HTERT RPE-1 (cell line): ENCODE data around the gene CAPZB.

Source experiments
- in situ Hi-C: fragments of 300-500 bp; cut with MboI; formaldehyde crosslinking; loops from 4 replicates; pipeline ENCODE4 v1.14.3; 2020; ENCODE audit warnings: low sequenced_read_pairs

Gene CAPZB

GRCh38 chr1:19354531-19354981, 130.8 kb downstream of the CAPZB start:
- in situ Hi-C loops = no loop called here

DNA sequence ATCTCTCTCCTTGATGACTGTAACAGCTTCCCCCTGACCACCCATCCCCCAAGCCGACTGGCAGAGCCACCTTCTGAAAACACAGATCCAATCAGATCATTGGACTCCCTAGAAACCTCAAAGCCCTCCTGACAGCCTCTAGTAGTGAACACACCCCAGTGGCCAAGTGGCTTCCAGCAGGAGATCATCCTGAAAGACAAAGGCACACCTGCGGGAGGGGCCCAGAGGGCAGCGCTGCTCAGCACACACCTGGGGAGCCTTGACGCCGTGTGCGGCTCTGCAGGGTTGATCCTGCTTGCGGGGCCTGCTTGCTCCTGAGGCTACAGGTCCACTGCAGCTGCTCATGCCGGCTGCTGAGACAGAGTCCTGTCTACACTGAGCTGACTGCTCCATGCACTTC, 131.7 kb downstream of the CAPZB start:
- in situ Hi-C loops = no loop called here

DNA sequence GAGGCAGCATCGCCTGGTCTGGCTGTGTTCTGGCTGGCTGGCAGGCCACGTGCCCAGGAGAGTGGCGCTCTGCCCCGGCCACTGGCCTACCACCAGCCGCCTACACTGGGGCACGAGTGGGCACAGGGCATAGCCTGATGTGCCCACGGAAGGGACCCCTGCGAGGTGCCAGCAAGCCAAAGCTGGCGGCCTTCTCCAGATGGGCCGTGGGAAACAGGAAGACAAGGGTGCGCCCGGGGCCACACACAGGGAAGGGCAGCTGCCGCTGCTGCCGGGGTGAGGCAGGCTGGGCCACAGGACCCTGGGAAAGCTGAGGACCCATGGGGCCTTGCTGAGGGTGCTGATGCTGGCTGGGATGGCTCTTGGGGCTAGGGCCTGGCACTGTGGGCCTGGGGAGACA, 132.5 kb downstream of the CAPZB start:
- in situ Hi-C loops = no loop called here

- in situ Hi-C loops = no loop called here
Observed at GRCh38 chr1:19351873-19352272, 133.5 kb downstream of the CAPZB start.

GRCh38 chr1:19350566-19350965, 134.8 kb downstream of the CAPZB start:
- in situ Hi-C loops = no loop called here

DNA sequence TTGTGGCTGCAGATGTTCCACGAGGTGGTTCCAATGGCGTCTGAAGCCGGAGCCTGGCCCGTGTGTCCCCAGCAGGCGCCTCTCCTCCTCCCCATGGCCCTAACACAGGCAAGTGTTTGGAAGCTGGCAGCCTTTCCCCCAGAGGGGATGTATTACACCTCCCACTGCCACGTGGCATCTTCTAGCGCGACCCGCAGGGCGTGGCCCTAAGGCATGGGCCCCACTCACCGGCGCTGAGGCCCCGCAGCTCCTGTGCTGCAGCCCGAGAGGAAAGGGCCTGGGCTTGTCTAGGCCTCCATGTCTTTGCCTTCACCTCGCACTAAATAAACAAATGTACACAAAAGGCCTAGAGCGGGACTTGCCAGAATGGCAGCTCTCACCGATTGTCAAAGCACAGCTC, 135.3 kb downstream of the CAPZB start:
- in situ Hi-C loops = no loop called here

DNA sequence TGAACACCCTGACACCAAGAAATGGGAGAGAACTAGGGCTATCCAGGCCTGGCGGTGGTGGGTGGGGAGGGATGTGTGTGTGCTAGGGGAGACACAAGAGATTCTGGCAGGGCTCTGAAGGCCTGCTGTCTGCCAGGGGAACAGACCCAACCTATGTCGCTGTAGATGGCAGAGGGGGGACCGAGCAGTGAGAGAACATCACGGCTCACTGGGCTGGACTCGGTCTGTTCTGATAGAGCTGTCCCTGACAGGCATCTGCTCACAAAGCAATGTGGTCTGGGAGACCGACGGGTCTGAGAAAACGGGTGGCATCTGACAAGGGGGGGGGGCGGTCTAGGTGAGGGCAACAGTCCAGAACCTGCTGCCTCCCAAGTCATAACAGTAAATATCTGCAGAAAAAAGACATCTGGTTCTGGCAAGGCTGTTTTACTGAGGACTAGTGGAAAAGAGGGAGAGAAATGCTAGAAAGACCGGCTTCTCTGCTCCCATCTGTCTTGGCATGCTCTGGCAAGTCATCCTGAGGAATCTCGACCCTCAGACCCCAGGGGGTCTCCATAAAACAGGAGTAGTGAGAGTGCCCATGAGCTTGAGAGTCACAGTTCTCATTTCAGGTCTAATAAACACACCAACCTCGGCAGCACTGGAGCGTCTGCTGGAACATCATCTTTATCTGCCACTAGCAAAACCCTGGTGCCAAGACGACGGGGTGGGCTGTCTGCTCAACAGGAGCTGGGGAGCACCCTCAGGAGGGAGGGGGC, 136.7 kb downstream of the CAPZB start:
- in situ Hi-C loops = no loop called here

- in situ Hi-C loops = no loop called here
Observed at GRCh38 chr1:19347533-19348172, 137.7 kb downstream of the CAPZB start.

GRCh38 chr1:19346026-19346425, 139.3 kb downstream of the CAPZB start:
- in situ Hi-C loops = no loop called here

GRCh38 chr1:19345391-19345790, 139.9 kb downstream of the CAPZB start:
- in situ Hi-C loops = no loop called here

GRCh38 chr1:19344831-19345230, 140.5 kb downstream of the CAPZB start:
- in situ Hi-C loops = no loop called here

- in situ Hi-C loops = no loop called here
Observed at GRCh38 chr1:19344372-19344810, 140.9 kb downstream of the CAPZB start.

GRCh38 chr1:19343617-19344350, 141.6 kb downstream of the CAPZB start:
- in situ Hi-C loops = no loop called here

DNA sequence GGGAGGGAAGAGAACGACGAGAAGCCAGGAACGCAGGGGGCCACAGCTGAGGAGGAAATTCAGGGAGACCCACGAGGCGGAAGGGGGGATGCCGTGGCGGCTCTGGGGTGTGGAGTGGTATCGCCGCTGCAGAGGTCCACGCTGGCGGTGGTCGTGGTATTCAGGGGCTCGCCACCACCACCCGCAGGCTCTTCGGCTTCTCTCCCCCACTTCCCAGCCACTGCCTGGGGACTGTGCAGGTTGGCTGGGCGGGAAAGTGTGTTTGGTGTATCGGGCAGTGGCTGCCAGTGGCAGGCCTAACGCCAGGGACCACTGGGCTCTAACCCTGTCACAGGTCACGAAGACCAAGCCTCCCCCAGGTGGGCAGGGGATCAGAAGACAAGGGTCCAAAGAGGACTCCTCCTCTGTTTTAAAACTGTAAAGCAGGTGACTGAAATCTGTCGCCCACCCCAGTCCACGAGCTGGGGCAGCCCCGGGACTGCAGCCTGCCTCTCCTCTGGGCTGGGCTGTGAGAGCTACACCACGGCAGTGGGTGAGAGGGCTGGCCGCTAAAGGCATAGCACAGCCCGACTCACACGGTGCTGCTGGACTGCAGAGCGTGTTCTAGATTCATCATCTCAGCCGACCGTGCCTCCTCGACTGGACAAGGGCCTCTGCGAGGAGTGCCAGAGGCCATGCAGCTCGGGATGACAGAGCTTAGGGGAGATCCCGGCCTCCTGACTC, 142.3 kb downstream of the CAPZB start:
- in situ Hi-C loops = no loop called here

- in situ Hi-C loops = no loop called here
Observed at GRCh38 chr1:19342062-19342750, 143.1 kb downstream of the CAPZB start.

DNA sequence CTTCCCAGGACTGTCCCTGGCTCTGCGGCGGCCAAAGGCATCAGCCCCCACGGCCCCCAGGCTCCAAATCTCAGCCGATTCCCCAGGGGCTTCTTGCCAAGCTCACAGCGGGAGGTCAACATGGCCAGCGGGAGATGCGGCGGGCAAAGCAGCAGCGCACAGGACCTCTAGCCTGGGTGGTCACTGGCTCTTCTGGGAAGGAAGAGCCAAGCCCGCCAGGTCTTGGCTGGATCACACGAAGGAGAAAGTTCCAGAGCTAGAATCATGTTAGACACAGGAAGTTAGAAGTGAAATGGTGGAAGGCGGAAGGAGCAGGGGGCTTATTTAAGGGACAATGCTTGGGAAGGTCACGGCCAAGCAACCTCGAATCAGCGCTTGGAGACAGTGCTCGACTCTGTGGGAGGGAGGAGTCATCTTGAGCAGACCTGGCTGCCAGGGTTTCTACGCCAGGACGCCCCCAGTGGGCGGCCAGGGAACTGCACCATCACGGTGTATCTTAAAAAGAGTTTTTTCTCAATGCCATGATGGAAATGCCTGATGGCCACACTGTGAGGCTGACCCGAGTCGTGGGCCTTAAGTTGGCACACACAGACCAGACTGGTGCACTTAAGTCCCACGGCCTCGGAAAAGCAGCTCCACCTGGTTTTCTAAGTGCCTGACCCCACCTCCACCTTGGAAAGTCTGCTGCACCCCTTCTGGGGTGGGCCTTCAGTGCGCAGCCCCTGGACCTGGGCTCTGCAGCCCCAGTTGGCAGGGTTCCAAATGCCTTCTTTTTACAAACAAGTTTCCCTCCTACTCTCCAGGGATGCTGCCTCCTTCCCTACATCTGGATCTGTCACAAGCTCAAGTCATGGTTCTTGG, 143.9 kb downstream of the CAPZB start:
- in situ Hi-C loops = no loop called here

DNA sequence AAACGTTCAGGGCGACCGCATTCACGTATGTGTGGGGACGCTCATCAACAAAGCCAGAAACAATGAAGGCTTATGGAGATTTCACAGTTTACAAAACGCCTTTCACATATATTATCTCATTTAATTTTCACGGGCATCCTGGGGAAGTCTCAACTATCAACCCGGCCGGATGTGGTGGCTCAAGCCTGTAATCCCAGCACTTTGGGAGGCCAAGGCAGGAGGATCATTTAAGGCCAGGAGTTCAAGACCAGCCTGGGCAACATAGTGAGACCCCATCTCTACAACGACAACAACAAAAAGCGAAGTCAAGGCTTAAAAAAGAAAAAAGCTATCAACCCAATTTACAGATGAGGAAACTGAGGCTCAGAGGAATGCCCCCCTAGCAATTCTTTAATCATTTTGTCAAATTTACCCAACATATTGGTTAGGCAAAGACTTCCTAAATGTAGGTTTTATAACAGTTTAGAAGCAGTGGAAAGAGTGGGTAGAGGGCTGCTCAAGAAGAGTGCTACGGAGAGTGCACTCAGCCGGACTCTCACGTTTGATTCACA, 144.9 kb downstream of the CAPZB start:
- in situ Hi-C loops = no loop called here

- in situ Hi-C loops = no loop called here
Observed at GRCh38 chr1:19339214-19339861, 146.0 kb downstream of the CAPZB start.

- in situ Hi-C loops = no loop called here
Observed at GRCh38 chr1:19338323-19338762, 147.0 kb downstream of the CAPZB start.
